D721Med (cell line): Measurements from ENCODE around the gene IL36G.
A peak's percentile ranks its signal among the peaks of the same experiment; 100 is the strongest.

Source experiments
- DNase-seq: peaks from one replicate; pipeline ENCODE4 v3.0.0; 2011; ENCODE audit warnings: low spot score; ENCODE audit not compliant: insufficient read length
- FAIRE-seq: peaks from 2 replicates; lab custom pipeline; 2011; peaks lifted over from hg19 to GRCh38; lab: Jason Lieb, UNC
- TF ChIP-seq, protein P1 (sequence below): IDR thresholded peaks from 2 replicates; pipeline ENCODE4 v1.5.1; 2012; ENCODE audit warnings: mild to moderate bottlenecking, control low read depth; ENCODE audit not compliant: insufficient read depth; ENCODE audit errors: missing control alignments

Gene IL36G

DNA sequence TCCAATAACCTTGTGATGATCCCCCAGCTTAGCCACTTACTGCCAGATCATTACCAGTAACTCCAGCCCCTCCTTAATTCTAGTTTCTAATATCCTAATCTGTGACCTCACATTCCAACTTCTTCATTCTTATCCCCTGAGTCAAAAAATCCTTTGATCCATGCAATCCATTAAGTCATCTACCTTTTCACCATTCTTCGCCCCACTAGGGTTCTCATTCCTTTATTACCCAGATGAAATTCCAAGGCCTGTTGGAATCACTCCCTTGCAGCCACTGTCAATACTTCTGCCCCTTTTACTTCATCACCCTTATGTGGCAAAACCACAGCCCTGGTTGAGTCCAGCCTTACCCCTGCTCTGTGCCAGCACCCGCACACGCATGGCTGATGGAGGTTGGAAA lies 20.3 kb upstream of the IL36G start:
- no peak for FAIRE-seq
- TF ChIP-seq, protein P1, sequence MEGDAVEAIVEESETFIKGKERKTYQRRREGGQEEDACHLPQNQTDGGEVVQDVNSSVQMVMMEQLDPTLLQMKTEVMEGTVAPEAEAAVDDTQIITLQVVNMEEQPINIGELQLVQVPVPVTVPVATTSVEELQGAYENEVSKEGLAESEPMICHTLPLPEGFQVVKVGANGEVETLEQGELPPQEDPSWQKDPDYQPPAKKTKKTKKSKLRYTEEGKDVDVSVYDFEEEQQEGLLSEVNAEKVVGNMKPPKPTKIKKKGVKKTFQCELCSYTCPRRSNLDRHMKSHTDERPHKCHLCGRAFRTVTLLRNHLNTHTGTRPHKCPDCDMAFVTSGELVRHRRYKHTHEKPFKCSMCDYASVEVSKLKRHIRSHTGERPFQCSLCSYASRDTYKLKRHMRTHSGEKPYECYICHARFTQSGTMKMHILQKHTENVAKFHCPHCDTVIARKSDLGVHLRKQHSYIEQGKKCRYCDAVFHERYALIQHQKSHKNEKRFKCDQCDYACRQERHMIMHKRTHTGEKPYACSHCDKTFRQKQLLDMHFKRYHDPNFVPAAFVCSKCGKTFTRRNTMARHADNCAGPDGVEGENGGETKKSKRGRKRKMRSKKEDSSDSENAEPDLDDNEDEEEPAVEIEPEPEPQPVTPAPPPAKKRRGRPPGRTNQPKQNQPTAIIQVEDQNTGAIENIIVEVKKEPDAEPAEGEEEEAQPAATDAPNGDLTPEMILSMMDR, result no peak
- DNase-seq, result no peak

DNA sequence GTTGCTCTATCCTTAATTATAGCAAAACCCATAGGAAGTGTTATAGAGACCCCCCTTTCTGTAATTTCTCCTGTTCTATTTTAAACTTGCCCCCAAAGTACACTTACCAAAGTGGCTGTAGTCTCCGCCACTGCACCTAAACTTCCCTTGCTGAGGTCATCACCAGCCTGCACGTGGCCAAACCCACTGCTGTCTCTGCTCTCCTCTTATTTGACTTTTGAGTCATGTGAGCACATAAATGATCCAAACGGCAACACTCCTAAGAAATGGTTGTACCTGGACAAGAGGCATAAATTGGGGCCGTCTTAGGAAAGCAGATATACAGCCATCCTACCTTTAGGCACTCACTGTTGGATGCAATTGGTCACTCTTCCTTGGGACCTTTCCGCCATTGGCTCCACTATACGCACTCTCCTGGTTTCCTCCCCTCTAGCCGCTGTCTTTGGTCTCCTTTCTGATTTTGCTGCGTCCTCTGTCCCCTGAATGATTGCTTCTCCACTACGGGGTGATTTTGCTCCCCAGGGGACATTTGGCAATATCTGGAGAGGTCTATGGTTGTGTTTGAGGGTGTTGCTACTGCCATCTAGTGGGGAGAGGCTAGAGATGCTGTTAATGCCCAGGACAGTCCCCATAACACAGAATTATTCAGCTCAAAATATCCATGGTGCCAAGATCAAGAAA lies 19.2 kb upstream of the IL36G start:
- TF ChIP-seq, protein P1, result peak; percentile 82
- FAIRE-seq, result no peak
- DNase-seq, result peak; percentile 25

- DNase-seq (no peak), FAIRE-seq (no peak)
- TF ChIP-seq, protein P1, result peak; percentile 5
Measured at GRCh38 chr2:112959109-112959812, 18.5 kb upstream of the IL36G start.

DNA sequence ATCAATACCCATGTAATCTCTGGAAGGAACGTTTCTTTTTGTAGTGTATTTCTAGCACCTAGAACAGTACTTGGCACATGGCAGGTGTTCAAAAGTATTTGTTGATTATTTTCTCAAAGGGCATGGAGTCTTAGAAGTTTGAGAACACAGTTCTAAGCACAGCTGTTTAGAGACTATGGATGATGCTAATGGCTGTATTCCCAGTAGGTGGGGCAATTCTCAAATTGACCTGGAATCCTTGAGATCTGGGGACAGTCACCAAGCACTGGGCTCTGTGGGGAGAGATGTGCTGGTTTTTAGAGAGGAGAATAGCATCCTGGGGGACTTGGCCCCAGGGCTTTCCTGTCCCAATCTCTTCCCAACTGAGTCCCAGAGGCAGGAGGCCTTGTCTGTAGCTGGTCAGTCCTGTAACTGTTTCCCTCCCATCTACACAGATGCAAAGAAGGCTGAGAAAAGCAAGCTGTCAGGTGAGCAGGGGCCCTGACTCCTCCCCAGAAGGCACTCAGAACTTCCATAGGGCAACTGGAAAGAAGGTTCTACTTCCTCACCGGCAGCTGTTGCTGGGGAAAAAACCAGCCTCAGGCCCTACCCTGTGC lies 17.5 kb upstream of the IL36G start:
- TF ChIP-seq, protein P1, result no peak
- FAIRE-seq, result no peak
- DNase-seq, result no peak

GRCh38 chr2:112962308-112963175 lies 15.3 kb upstream of the IL36G start:
- TF ChIP-seq, protein P1, result no peak
- FAIRE-seq (no peak), DNase-seq (no peak)

DNA sequence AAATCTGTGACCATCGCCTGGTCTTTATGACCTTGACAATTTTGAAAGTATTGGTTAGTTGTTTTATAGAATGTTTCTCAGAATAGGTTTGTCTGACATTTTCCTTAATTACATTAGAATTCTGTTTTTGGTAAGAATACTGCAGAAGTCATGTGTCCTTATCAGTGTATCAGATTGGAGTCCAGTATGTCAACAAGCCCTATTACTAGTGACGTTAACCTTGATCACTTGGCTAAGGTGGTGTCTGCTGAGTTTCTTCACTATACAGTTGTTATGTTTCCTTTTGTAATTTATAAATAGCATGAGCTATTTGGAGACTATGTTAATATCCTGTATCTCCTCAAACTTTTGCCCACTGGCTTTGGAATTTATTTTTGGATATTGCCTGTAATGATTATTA lies 10.8 kb upstream of the IL36G start:
- TF ChIP-seq, protein P1, result no peak
- no peak for FAIRE-seq
- no peak for DNase-seq
